Measurements from ENCODE around the gene OR2V1.
"Not testable (repeated sequence)": the region's sequence is repeated elsewhere in the genome, so short reads cannot be mapped to it uniquely, and the experiment has no call there.

Gene OR2V1

GRCh38 chr5:181109489-181110013, 21.4 kb downstream of the OR2V1 start:
- no peak overlapping the region for H3K4me3 ChIP-seq
- no peaks in the 10 kb centered on the region for H3K36me3 ChIP-seq
- H3K27me3 ChIP-seq = peaks cover 0 to 81% of the 10 kb centered on the region in 2 donors
- H3K4me1 ChIP-seq = peaks cover 0 to under 1% (median 0%) of the 10 kb centered on the region in 4 donors
- TF ChIP-seq CTCF (IDR thresholded peaks at IDR 0.05) = no peak
- peaks cover 0 to 8% (median 0%) of the 10 kb centered on the region in 3 donors for H3K9me3 ChIP-seq
- intact Hi-C loops (cut with DNase I; ENCODE audit: low total_unique reads) = no loop called here
- H3K27ac ChIP-seq = no peak overlapping the region
- DNase-seq = peak in 1 of 2 donors; percentile 52

- intact Hi-C loops (cut with DNase I; ENCODE audit: low total_unique reads) = no loop called here
- H3K36me3 ChIP-seq = no peaks in the 10 kb centered on the region
- H3K27me3 ChIP-seq = peaks cover 0 to 76% of the 10 kb centered on the region in 2 donors
- no peaks in the 10 kb centered on the region for H3K9me3 ChIP-seq
- DNase-seq = peak in 1 of 2 donors; percentile 48
- H3K27ac ChIP-seq = no peak overlapping the region
- TF ChIP-seq CTCF (IDR thresholded peaks at IDR 0.05) = no peak
- H3K4me1 ChIP-seq = no peaks in the 10 kb centered on the region
- no peak overlapping the region for H3K4me3 ChIP-seq
Measured at GRCh38 chr5:181108578-181109165, 22.3 kb downstream of the OR2V1 start.

GRCh38 chr5:181107699-181108098, 23.3 kb downstream of the OR2V1 start:
- Histone ChIP-seq H3K27ac (no peak overlapping the region), H3K4me1 (no peaks in the 10 kb centered on the region), H3K27me3 (peaks cover 0 to 76% of the 10 kb centered on the region in 2 donors), H3K4me3 (no peak overlapping the region), H3K36me3 (no peaks in the 10 kb centered on the region), H3K9me3 (no peaks in the 10 kb centered on the region)
- intact Hi-C loops (cut with DNase I; ENCODE audit: low total_unique reads) = no loop called here
- DNase-seq = no peak
- no peak for TF ChIP-seq CTCF (IDR thresholded peaks at IDR 0.05)

- Histone ChIP-seq H3K27ac (no peak overlapping the region), H3K4me1 (peaks cover 0 to under 1% (median under 1%) of the 10 kb centered on the region in 4 donors), H3K27me3 (peaks cover 0 to 63% of the 10 kb centered on the region in 2 donors), H3K9me3 (no peaks in the 10 kb centered on the region), H3K4me3 (no peak overlapping the region), H3K36me3 (no peaks in the 10 kb centered on the region)
- no peak for DNase-seq
- intact Hi-C loops (cut with DNase I; ENCODE audit: low total_unique reads) = no loop called here
- TF ChIP-seq CTCF (IDR thresholded peaks at IDR 0.05) = no peak
Measured at GRCh38 chr5:181105391-181106025, 25.5 kb downstream of the OR2V1 start.

DNA sequence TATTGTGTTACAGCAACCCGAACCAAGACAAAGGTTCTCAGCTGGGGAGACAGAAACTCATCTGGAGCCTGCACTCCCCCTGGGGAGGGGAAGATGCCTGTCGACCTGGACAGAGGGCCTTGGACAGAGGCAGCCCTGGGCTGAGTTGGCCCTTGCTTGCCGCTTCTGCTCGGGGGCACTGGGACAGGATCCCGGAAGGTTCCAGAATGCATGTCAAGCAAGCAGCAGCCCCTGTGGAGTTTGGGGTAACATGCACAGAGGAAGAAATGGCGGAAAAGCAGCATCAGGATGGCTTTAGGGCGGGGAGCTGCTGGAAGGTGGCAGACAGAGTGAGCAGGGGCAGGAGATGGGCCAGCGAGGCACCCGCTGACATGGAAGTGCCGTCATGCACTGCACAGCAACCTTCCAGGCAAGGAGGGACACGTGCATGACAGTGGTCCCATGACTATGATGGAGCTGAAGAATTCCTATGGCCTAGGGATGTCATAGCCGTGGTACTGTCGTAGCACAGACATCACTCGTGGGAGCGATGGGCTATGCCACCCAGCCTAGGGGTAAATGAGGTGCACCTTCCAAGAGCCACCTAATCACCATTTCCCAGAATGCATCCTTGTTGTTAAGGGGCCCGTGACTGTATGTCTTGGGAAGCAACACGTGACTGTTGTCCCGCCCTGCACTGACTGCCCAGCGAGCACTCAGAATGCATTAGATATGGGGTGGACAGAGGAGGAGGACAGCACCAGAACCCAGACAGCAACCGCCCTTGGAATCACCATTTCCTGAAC, 26.2 kb downstream of the OR2V1 start:
- H3K4me3 ChIP-seq; H3K27ac ChIP-seq; intact Hi-C loops (cut with DNase I; ENCODE audit: low total_unique reads); H3K9me3 ChIP-seq; H3K4me1 ChIP-seq; H3K36me3 ChIP-seq: not testable (repeated sequence)
- H3K27me3 ChIP-seq = peaks cover 0 to 63% of the 10 kb centered on the region in 2 donors
- peak in 1 of 2 donors; percentile 32 for DNase-seq

DNA sequence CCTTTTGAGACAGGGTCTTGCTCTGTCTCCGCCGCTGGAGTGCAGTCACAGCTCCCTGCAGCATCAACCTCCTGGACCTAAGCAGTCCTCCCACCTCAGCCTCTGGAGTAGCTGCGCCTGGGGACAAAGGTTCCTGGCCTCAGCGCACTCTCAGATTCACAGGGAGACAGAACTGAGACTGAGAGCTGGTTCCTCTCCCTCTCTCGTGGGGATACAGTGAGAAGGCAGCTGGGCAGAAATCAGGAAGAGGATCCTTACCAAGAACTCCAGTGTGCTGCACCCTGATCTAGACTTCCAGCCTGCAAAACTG, 26.8 kb downstream of the OR2V1 start:
- intact Hi-C loops (cut with DNase I; ENCODE audit: low total_unique reads); H3K4me3 ChIP-seq; H3K9me3 ChIP-seq; H3K4me1 ChIP-seq; H3K27ac ChIP-seq; H3K36me3 ChIP-seq: not testable (repeated sequence)
- H3K27me3 ChIP-seq = peaks cover 0 to 63% of the 10 kb centered on the region in 2 donors
- DNase-seq = peak in 1 of 2 donors; percentile 55

DNA sequence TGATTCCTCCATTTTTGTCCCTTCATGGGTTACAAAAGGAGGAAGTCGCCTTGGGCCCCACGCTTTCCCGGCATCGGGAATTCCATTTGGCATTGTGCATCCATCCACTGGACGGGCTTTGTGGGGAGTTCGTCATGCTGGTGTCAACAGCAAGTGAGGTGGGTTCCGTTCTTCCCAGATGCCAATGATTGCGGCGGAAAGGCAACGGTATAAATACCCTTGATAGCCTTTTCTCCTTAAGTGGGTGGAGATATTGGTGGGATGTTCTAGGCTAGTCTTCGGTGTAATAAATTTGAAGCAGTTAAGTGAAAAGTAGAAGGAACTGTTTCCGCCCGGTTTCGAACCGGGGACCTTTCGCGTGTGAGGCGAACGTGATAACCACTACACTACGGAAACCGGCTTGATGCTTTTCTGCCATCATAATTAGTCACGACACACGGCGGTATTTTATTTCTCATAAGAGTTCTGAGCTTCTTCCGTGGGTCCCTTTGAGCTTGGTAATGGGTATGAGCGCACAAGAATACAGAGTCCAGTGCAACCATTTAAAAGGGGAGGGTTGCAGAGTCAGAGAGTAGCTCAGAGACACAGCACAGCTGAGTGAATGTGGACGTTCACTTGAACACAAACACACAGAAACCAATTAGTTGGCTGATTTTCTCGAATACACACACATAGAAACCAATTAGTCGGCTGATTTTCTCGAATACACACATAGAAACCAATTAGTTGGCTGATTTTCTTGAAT, 28.9 kb downstream of the OR2V1 start:
- intact Hi-C loops (cut with DNase I; ENCODE audit: low total_unique reads); H3K4me1 ChIP-seq; H3K4me3 ChIP-seq; H3K9me3 ChIP-seq; H3K27ac ChIP-seq; H3K36me3 ChIP-seq; DNase-seq: not testable (repeated sequence)
- H3K27me3 ChIP-seq = peaks cover 0 to 50% of the 10 kb centered on the region in 2 donors

DNA sequence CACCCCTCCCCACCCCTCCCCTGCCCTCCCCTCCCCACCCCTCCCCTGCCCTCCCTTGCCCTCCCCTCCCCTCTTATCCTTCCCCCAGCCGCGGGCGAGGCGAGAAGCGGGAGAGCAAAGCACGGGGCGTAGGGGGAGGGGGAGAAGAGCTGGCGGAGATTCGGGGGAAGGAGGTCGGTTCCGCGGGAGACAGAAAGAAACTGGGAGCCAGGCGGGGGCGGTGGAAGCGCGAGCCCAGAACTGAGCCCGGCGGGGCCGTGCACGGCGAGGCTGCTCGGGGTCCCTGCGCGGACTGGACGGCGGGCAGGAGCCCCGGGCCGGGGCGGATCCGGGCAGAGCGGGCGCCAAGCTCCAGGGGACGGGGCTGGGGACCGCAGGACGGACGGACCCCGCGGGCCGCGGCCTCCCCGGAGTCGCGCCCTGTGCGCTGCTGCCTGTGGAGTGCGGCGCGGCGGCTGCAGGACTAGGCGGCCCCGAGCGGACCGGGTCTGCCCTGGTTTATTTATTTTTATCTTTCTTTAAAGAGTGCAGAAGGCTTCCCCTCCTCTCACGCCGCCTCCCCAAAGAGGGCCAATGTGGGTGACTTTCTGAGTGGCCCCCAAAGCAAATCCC, 29.8 kb downstream of the OR2V1 start:
- H3K4me1 ChIP-seq; H3K36me3 ChIP-seq; H3K4me3 ChIP-seq; H3K27ac ChIP-seq; H3K9me3 ChIP-seq; intact Hi-C loops (cut with DNase I; ENCODE audit: low total_unique reads); DNase-seq: not testable (repeated sequence)
- H3K27me3 ChIP-seq = peaks cover 0 to 42% of the 10 kb centered on the region in 2 donors

All from tibial artery (tissue), 4 donors.